HG03457 (cell line): ENCODE measurements around the gene EIF3I.

Experiments
- ATAC-seq: cut with Tn5 transposase; IDR thresholded peaks from one replicate; pipeline ENCODE4 v1.9.1; 2021; ENCODE audit warnings: moderate number of reproducible peaks; ENCODE audit not compliant: unreplicated experiment

EIF3I gene

GRCh38 chr1:32197837-32198236, 24.4 kb upstream of the EIF3I start:
- ATAC-seq: no peak

- no peak for ATAC-seq
These were observed 23.8 kb upstream of the EIF3I start for GRCh38 chr1:32198237-32199042.

GRCh38 chr1:32199043-32199716, 23.0 kb upstream of the EIF3I start:
- no peak for ATAC-seq

- ATAC-seq: no peak
These were observed 22.5 kb upstream of the EIF3I start for GRCh38 chr1:32199717-32200072.

GRCh38 chr1:32200226-32201010, 21.8 kb upstream of the EIF3I start, which contains the start of gene CCDC28B:
Gene CCDC28B, plus strand, starts transcription at chr1:32200595. Its CDS starts 1,341 bp downstream, at chr1:32201936.
- no peak for ATAC-seq

GRCh38 chr1:32201011-32201855, 21.0 kb upstream of the EIF3I start:
- no peak for ATAC-seq

- ATAC-seq: no peak
These were observed 17.3 kb upstream of the EIF3I start for GRCh38 chr1:32204943-32205361.

- ATAC-seq: no peak
These were observed 16.5 kb upstream of the EIF3I start, which contains the start of gene IQCC for GRCh38 chr1:32205401-32206370. Gene IQCC, plus strand, starts transcription at chr1:32205671. Its CDS starts 11 bp downstream, at chr1:32205682.

- no peak for ATAC-seq
These were observed 13.7 kb upstream of the EIF3I start for GRCh38 chr1:32208469-32208868.

- ATAC-seq: no peak
These were observed 13.3 kb upstream of the EIF3I start, which contains the start of gene DCDC2B for GRCh38 chr1:32208891-32209328. Gene DCDC2B, plus strand, starts transcription at chr1:32209089. Its CDS starts 5 bp downstream, at chr1:32209094.

GRCh38 chr1:32215629-32216480, 6.4 kb upstream of the EIF3I start:
- ATAC-seq: no peak

- no peak for ATAC-seq
These were observed 5.6 kb upstream of the EIF3I start for GRCh38 chr1:32216566-32216965.

- ATAC-seq: no peak
These were observed 3.2 kb upstream of the EIF3I start for GRCh38 chr1:32219022-32219421.

GRCh38 chr1:32220746-32221580, 1.2 kb upstream of the EIF3I start:
- ATAC-seq: no peak

GRCh38 chr1:32221581-32221979, 627 bp upstream of the EIF3I start:
- no peak for ATAC-seq

- ATAC-seq: no peak
These were observed 1.5 kb downstream of the EIF3I start for GRCh38 chr1:32223683-32224082.

GRCh38 chr1:32224285-32224684, 2.1 kb downstream of the EIF3I start:
- ATAC-seq: no peak
